GM19043 (cell line): ENCODE results near the gene DAG1.

Experiments
- ATAC-seq: cut with Tn5 transposase; IDR thresholded peaks from one replicate; pipeline ENCODE4 v1.9.1; 2021; ENCODE audit warnings: low read depth; ENCODE audit not compliant: unreplicated experiment

Gene DAG1

GRCh38 chr3:49539659-49540560 lies 69.8 kb downstream of the DAG1 start:
- peak; percentile 84 for ATAC-seq

GRCh38 chr3:49552087-49552486 lies 82.0 kb downstream of the DAG1 start:
- no peak for ATAC-seq

- no peak for ATAC-seq
These were observed 83.2 kb downstream of the DAG1 start for GRCh38 chr3:49553324-49553691.

DNA sequence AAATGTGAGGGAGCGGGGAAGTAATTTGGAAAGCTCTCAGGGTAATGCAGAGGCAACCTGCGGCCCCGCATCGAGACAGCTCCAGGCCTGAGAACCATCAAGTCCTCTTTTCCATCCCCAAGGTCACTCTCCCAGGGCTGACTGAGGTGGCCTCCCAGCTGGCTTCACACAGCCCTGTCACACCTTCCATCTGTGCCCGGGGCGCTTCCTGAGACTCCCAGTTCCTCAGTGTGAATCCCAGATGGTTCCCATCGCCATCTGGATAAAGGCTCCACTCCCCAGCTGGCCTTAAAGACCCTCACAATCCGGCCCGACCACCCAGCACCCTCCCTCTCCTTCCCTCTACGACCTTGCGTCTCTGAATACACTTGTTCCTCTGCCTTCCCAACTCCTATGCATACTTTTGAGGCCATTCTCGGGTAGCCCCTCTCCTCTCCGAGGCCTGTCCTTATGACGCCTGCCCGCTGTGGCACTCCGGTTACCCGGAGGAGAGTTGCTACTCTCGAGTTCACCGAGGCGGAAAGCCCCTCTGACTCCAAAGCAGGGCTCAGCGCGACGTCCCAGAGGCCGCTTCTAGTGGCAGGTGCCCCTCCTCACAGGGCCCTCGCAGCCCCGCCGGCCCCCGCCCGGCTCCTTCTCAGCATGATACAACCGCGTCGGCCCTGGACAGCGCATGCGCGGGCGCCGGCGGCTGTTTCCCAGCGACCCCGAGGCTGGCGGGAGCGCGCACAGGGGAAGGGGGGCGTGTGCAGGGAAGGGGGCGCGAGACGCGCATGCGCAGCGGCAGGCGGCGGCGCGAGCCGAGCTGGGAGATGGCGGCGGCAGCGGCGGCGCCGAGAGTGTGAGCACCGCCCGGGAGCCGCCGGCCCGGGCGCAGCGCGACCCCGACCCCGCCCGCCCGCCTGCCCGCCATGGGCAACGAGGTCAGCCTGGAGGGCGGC lies 83.9 kb downstream of the DAG1 start, which contains the start of gene BSN:
Gene BSN (plus strand): TSS at position 786 of the 941 bp plus-strand sequence. CDS start 126 bp downstream, at position 912.
- ATAC-seq, result peak; percentile 66

GRCh38 chr3:49554633-49555265 lies 84.7 kb downstream of the DAG1 start:
- ATAC-seq, result peak; percentile 24

DNA sequence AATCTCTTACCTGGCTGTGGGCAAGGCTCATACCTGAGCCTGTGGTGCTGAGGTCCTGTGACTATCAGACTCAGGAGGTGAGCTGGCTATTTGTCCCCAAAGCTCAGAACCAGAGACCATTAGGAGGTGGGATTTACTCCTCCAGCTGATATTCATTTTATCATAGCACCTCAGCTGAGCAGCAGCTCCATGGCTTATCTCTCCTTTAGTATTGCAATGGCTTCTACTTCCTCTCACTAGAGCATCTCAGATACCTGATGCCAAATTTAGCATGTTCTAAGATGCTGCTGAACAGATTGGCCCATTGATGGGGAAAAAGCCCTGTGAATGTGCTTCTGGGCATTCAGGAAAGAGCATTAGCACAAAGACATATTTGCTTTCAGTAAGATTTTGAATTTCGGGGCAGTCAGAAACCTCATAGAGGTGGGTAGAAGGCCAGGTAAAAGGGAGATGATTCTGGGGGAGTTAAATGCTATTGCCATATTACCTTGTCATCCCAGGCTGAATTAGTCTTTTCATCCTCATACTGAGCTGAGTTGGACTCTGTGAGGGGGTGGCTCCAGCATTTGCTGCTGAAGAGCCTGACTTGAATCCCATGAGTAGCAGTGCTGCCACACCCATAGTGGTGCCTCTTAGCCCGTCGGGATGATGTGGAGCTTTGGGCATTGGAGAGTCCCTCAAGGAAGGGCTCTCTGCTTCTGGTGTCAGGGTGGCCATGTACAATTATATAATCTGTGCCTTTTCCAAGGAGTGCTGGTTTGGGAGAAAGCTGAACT lies 86.6 kb downstream of the DAG1 start:
- no peak for ATAC-seq

GRCh38 chr3:49563040-49563578 lies 93.0 kb downstream of the DAG1 start:
- ATAC-seq, result no peak

- ATAC-seq, result no peak
These were observed 93.7 kb downstream of the DAG1 start for GRCh38 chr3:49563766-49564165.

GRCh38 chr3:49566312-49566711 lies 96.2 kb downstream of the DAG1 start:
- no peak for ATAC-seq

DNA sequence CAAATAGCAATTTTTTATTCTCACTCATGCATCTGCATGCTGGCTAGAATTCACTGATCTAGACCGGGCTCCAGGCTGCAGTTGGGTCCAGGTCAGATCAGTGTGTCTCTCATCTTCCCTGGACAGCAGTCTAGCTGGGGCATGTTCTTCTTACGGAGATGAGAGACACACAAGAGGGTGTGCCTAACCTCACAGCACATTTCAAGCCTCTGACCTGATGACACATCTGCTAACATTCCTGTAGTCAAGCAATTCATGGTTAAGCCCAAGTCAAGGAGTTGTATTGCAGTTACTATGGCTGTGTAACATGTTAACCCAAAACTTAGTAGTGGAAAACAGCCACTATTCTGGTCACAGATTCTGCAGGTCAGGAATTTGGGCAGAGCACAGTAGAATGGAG lies 97.3 kb downstream of the DAG1 start:
- ATAC-seq, result no peak

GRCh38 chr3:49568965-49569364 lies 98.9 kb downstream of the DAG1 start:
- ATAC-seq, result no peak

DNA sequence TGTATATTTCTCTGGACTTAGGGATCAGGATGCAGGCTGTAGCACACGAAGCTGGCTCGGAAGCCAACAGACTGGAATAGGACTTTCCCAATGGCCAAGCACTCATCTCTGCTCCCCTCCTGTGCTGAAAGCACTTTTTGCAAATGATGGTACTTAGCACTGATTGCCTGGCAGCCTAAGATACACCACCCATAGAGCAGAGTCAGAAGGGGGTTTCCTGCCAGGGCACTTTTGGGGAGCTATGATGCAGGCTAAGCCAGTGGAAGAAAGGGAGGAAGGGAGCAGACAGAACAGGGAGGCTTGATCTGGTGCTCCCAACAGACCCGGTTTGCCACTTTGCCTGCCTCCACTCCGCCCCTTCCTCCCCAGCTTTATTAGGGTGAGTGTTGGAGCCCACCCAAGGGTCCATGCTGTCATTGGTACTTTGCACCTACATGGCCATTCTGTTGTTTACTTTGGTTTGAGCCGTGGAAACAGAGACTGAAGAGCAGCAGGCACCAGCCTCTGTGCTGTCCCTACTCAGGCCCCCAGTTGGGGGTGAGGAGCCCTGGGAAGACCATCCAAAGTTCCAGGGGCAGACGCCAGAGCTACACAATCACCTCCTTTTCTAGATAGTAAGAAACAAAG lies 100.1 kb downstream of the DAG1 start:
- no peak for ATAC-seq

DNA sequence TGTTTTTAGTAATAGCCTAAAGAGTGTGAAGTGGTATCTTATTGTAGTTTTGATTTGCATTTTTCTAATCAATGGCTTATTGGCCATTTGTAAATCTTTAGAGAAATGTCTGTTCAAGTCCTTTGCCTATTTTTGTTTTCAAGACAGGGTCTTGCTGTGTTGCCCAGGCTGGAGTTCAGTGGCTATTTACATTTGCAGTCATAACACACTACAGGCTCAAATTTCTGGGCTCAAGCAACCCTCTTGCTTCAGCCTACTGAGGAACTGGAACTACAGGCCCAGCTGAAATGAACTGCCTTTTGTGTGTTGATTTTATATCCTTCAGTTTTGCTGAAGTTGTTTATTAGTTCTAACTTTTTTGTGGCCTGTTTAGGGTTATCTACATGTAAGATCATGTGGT lies 112.1 kb downstream of the DAG1 start:
- ATAC-seq, result no peak
